WTC11 (cell line): Measurements from ENCODE around the gene ARHGEF18. TPM values are rescaled to one million over a fixed set of nuclear protein-coding genes. Genes with fewer than 3 reads are reported as not detected.

ENCODE experiments used
- ATAC-seq: fragments of 200-7000 bp; cut with Tn5 transposase; 2 replicates; pipeline ENCODE4 v1.10.0; 2021; ENCODE audit warnings: mild to moderate bottlenecking, moderate library complexity
- CTCF ChIA-PET: fragments of 300-600 bp; sonication (Branson Sonifier 250); formaldehyde crosslinking; loops from one replicate; lab custom pipeline; 2021; ENCODE audit warnings: antibody characterized with exemption; lab: Charles Lee
- POLR2A ChIA-PET: fragments of 350-600 bp; sonication (Branson Sonifier 250); formaldehyde crosslinking; loops from one replicate; lab custom pipeline; 2021; ENCODE audit warnings: antibody characterized with exemption; lab: Charles Lee
- DNase-seq: peaks from one replicate; pipeline ENCODE4 v3.0.0; 2021; ENCODE audit warnings: low spot score
- H3K27ac Mint-ChIP-seq: 2 replicates; pipeline ENCODE4 v1.8.0; 2021; ENCODE audit warnings: mixed read lengths
- H3K27me3 Mint-ChIP-seq: 2 replicates; pipeline ENCODE4 v1.8.0; 2021; ENCODE audit warnings: low read depth, mild to moderate bottlenecking, moderate library complexity, mixed read lengths
- H3K36me3 Mint-ChIP-seq: 2 replicates; pipeline ENCODE4 v1.8.0; 2021; ENCODE audit warnings: mixed read lengths
- H3K4me1 Mint-ChIP-seq: 2 replicates; pipeline ENCODE4 v1.8.0; 2022; ENCODE audit warnings: mixed read lengths
- H3K4me3 Mint-ChIP-seq: 2 replicates; pipeline ENCODE4 v1.8.0; 2021; ENCODE audit warnings: mild to moderate bottlenecking, moderate library complexity, mixed read lengths
- H3K9me3 Mint-ChIP-seq: 2 replicates; pipeline ENCODE4 v1.8.0; 2021; ENCODE audit warnings: mixed read lengths
- E2F4 ChIP-seq: sonication (generic); formaldehyde crosslinking; IDR thresholded peaks from 2 replicates; pipeline ENCODE4 v1.8.1; 2022; ENCODE audit warnings: low read depth, mild to moderate bottlenecking, moderate library complexity, missing genetic modification reagents, borderline replicate concordance
- EMX1 ChIP-seq: fragments of 250-450 bp; sonication (Bioruptor Pico); IDR thresholded peaks from 2 replicates; pipeline ENCODE4 v1.8.0; 2021; ENCODE audit warnings: mild to moderate bottlenecking
- ERG ChIP-seq: fragments of 250-450 bp; sonication (Bioruptor Pico); IDR thresholded peaks from 2 replicates; pipeline ENCODE4 v1.8.0; 2021; ENCODE audit warnings: mild to moderate bottlenecking
- ETV6 ChIP-seq: sonication (generic); formaldehyde crosslinking; IDR thresholded peaks from 2 replicates; pipeline ENCODE4 v1.8.1; 2022; ENCODE audit warnings: mild to moderate bottlenecking, missing genetic modification reagents
- FOXJ3 ChIP-seq: sonication (generic); formaldehyde crosslinking; IDR thresholded peaks from 2 replicates; pipeline ENCODE4 v1.9.0; 2021; ENCODE audit warnings: missing genetic modification reagents, mild to moderate bottlenecking, borderline replicate concordance
- FOXP4 ChIP-seq: sonication (generic); formaldehyde crosslinking; IDR thresholded peaks from 2 replicates; pipeline ENCODE4 v1.8.0; 2022; ENCODE audit warnings: mild to moderate bottlenecking, missing genetic modification reagents
- GABPB1 ChIP-seq: sonication (generic); formaldehyde crosslinking; IDR thresholded peaks from 2 replicates; pipeline ENCODE4 v1.8.1; 2023; ENCODE audit warnings: mild to moderate bottlenecking, missing genetic modification reagents
- GRHL2 ChIP-seq: fragments of 250-450 bp; sonication (Bioruptor Pico); IDR thresholded peaks from 2 replicates; pipeline ENCODE4 v1.8.0; 2022; ENCODE audit warnings: mild to moderate bottlenecking, moderate library complexity; ENCODE audit not compliant: insufficient replicate concordance, severe bottlenecking
- GTF2I ChIP-seq: fragments of 250-450 bp; sonication (Bioruptor Pico); conservative IDR thresholded peaks from 2 replicates; pipeline ENCODE4 v1.4.0; 2021; ENCODE audit warnings: mild to moderate bottlenecking
- IRF1 ChIP-seq: sonication (generic); formaldehyde crosslinking; IDR thresholded peaks from 2 replicates; pipeline ENCODE4 v1.8.0; 2023; ENCODE audit warnings: missing genetic modification reagents
- IRF2 ChIP-seq: sonication (generic); formaldehyde crosslinking; IDR thresholded peaks from 2 replicates; pipeline ENCODE4 v1.8.0; 2022; ENCODE audit warnings: low read depth, missing genetic modification reagents, borderline replicate concordance
- MXD4 ChIP-seq: fragments of 250-450 bp; sonication (Bioruptor Pico); IDR thresholded peaks from 2 replicates; pipeline ENCODE4 v1.8.0; 2021; ENCODE audit warnings: mild to moderate bottlenecking, moderate library complexity, borderline replicate concordance
- NFATC4 ChIP-seq: fragments of 250-450 bp; sonication (Bioruptor Pico); IDR thresholded peaks from 2 replicates; pipeline ENCODE4 v1.9.0; 2021; ENCODE audit warnings: mild to moderate bottlenecking
- NR2C2 ChIP-seq: sonication (generic); formaldehyde crosslinking; IDR thresholded peaks from 2 replicates; pipeline ENCODE4 v1.8.0; 2022; ENCODE audit warnings: mild to moderate bottlenecking, missing genetic modification reagents
- OVOL2 ChIP-seq: fragments of 250-450 bp; sonication (Bioruptor Pico); IDR thresholded peaks from 2 replicates; pipeline ENCODE4 v1.9.0; 2021; ENCODE audit warnings: mild to moderate bottlenecking, borderline replicate concordance
- PRRX2 ChIP-seq: fragments of 250-450 bp; sonication (Bioruptor Pico); IDR thresholded peaks from 2 replicates; pipeline ENCODE4 v1.8.0; 2021; ENCODE audit warnings: mild to moderate bottlenecking
- STAT6 ChIP-seq: sonication (generic); formaldehyde crosslinking; conservative IDR thresholded peaks from 2 replicates; pipeline ENCODE4 v1.8.1; 2023; ENCODE audit warnings: mild to moderate bottlenecking, low read depth, missing genetic modification reagents, moderate library complexity
- ZNF263 ChIP-seq: sonication (generic); formaldehyde crosslinking; IDR thresholded peaks from 2 replicates; pipeline ENCODE4 v1.8.1; 2022; ENCODE audit warnings: low read depth, mild to moderate bottlenecking, moderate library complexity, missing genetic modification reagents
- ZNF281 ChIP-seq: sonication (generic); formaldehyde crosslinking; IDR thresholded peaks from 2 replicates; pipeline ENCODE4 v1.8.0; 2023; ENCODE audit warnings: mild to moderate bottlenecking, missing genetic modification reagents
- ZNF317 ChIP-seq: sonication (generic); formaldehyde crosslinking; IDR thresholded peaks from 2 replicates; pipeline ENCODE4 v1.8.1; 2023; ENCODE audit warnings: low read depth, mild to moderate bottlenecking, moderate library complexity, missing genetic modification reagents, borderline replicate concordance
- total RNA-seq: library from RNA; stranded (reverse); gene quantifications from 3 replicates; pipeline ENCODE4 v1.2.3, GENCODE V29; 2021

ARHGEF18 gene
- total RNA-seq, 1 experiment from 2014 or later, result 56.1 TPM

- TF ChIP-seq GABPB1 (CRISPR knock-in tag) (no peak), ETV6 (no peak), IRF2 (CRISPR knock-in tag) (no peak), EMX1 (CRISPR knock-in tag) (no peak), E2F4 (no peak)
Observed at GRCh38 chr19:7351861-7352260, 3.1 kb downstream of the ARHGEF18 start (continued).

- Mint-ChIP-seq H3K27ac (no peak overlapping the region), H3K4me3 (no peak overlapping the region), H3K9me3 (peaks cover 16% of the 10 kb centered on the region), H3K4me1 (no peaks in the 10 kb centered on the region), H3K36me3 (peaks cover 6% of the 10 kb centered on the region), H3K27me3 (peaks cover 21% of the 10 kb centered on the region)
- ChIA-PET CTCF (interaction anchor here (0.6 to 3.6 kb wide), 27 partner anchors 10 to 1333 kb away, joined by 3 to 51 read pairs (median 7); partner anchors contain the start of genes TRAPPC5 and ZNF557), POLR2A (no interaction called here)
- ATAC-seq (no peak), DNase-seq (no peak)
- TF ChIP-seq FOXP4 (CRISPR knock-in tag) (no peak), ERG (CRISPR knock-in tag) (no peak), ZNF281 (CRISPR knock-in tag) (no peak), FOXJ3 (no peak), ZNF317 (no peak), NR2C2 (no peak), STAT6 (CRISPR knock-in tag) (no peak), OVOL2 (CRISPR knock-in tag) (no peak), ZNF263 (CRISPR knock-in tag) (no peak), GRHL2 (no peak), MXD4 (CRISPR knock-in tag) (no peak), GTF2I (CRISPR knock-in tag) (no peak), NFATC4 (CRISPR knock-in tag) (no peak), EMX1 (CRISPR knock-in tag) (no peak), PRRX2 (CRISPR knock-in tag) (no peak), IRF1 (CRISPR knock-in tag) (no peak)
Observed at GRCh38 chr19:7355151-7355820, 6.5 kb downstream of the ARHGEF18 start.
